Endothelial cell of umbilical vein (primary cell): Measurements from ENCODE around the gene DUT. TPM values are rescaled to one million over a fixed set of nuclear protein-coding genes. Genes with fewer than 3 reads are reported as not detected.

Source experiments
- BruUV-seq: library from RNA; stranded (reverse); fragments of 400-500 nt; replicated peaks from 2 replicates; lab custom pipeline; 2021; lab: Mats Ljungman, UMichigan
- CTCF ChIA-PET: fragments of 300-600, 350-600 bp; sonication (Branson Sonifier 250); formaldehyde crosslinking; loops from one replicate; lab custom pipeline; 2021; ENCODE audit warnings: antibody characterized with exemption, inconsistent platforms; lab: Charles Lee
- POLR2A ChIA-PET: fragments of 300-600, 350-600 bp; sonication (Branson Sonifier 250); formaldehyde crosslinking; loops from one replicate; lab custom pipeline; 2021; ENCODE audit warnings: antibody characterized with exemption, inconsistent platforms; lab: Charles Lee
- DNase-seq: peaks from one replicate; pipeline ENCODE4 v3.0.0-alpha.2; 2011; ENCODE audit warnings: low read depth, low spot score
- FAIRE-seq: peaks from 2 replicates; lab custom pipeline; 2011; peaks lifted over from hg19 to GRCh38; lab: Jason Lieb, UNC
- H2AFZ ChIP-seq: 2 replicates; pipeline ENCODE4 v1.6.0; 2012; ENCODE audit warnings: low read depth, low read length, control low read depth, inconsistent platforms
- H3K27ac ChIP-seq: 2 replicates; pipeline ENCODE4 v1.5.1; 2011; ENCODE audit warnings: low read depth, mild to moderate bottlenecking, control low read depth, low read length, moderate library complexity; ENCODE audit not compliant: insufficient read depth
- H3K27me3 ChIP-seq, 2 experiments: 2 replicates each; pipeline versions ENCODE4 v1.6.0 to v1.6.1; 2011; ENCODE audit warnings: low read length in 2 of 2, mixed read lengths in 1 of 2; ENCODE audit not compliant: control insufficient read depth in 2 of 2, insufficient read depth in 2 of 2
- H3K36me3 ChIP-seq, 2 experiments: 2 replicates in 1 of 2; 3 replicates in 1 of 2; pipeline ENCODE4 v1.5.1; 2011; ENCODE audit warnings: low read length in 2 of 2, mild to moderate bottlenecking in 1 of 2, moderate library complexity in 1 of 2; ENCODE audit not compliant: control insufficient read depth in 2 of 2, insufficient read depth in 2 of 2; ENCODE audit errors: extremely low read depth in 1 of 2
- H3K4me1 ChIP-seq: 3 replicates; pipeline ENCODE4 v1.5.1; 2011; ENCODE audit warnings: mild to moderate bottlenecking, low read length; ENCODE audit not compliant: control insufficient read depth, insufficient read depth; ENCODE audit errors: extremely low read depth
- H3K4me2 ChIP-seq: 2 replicates; pipeline ENCODE4 v1.6.1; 2011; ENCODE audit warnings: low read length, control low read depth, mixed read lengths; ENCODE audit not compliant: insufficient read depth
- H3K4me3 ChIP-seq, 3 experiments: fragments of 200-600 bp in 1 of 3; sonication (generic), shearing (Covaris generic) in 1 of 3; replicated peaks in 1 of 3; 2 replicates each; pipeline ENCODE4 v1.5.1; 2011 to 2016; ENCODE audit warnings: control low read depth in 3 of 3, low read length in 3 of 3, mild to moderate bottlenecking in 2 of 3, inconsistent platforms in 1 of 3, low read depth in 1 of 3, moderate library complexity in 1 of 3; ENCODE audit not compliant: insufficient read depth in 1 of 3
- H3K79me2 ChIP-seq: 2 replicates; pipeline ENCODE4 v1.6.0; 2012; ENCODE audit warnings: low read length, inconsistent platforms; ENCODE audit not compliant: control insufficient read depth, insufficient read depth
- H3K9ac ChIP-seq: replicated peaks from 2 replicates; pipeline ENCODE3; 2011; ENCODE audit warnings: low read length, control low read depth; ENCODE audit not compliant: insufficient read depth; ENCODE audit errors: extremely low read depth
- H3K9me1 ChIP-seq: replicated peaks from 3 replicates; pipeline ENCODE4 v1.6.0; 2011; ENCODE audit warnings: mild to moderate bottlenecking, low read length; ENCODE audit not compliant: control insufficient read depth, insufficient read depth; ENCODE audit errors: extremely low read depth
- H3K9me3 ChIP-seq: replicated peaks from 2 replicates; pipeline ENCODE4 v1.5.1; 2012; ENCODE audit warnings: low read length, inconsistent platforms; ENCODE audit not compliant: control insufficient read depth, insufficient read depth
- H4K20me1 ChIP-seq: replicated peaks from 2 replicates; pipeline ENCODE3; 2011; ENCODE audit warnings: mild to moderate bottlenecking, low read length; ENCODE audit not compliant: control insufficient read depth, insufficient read depth; ENCODE audit errors: extremely low read depth
- CTCF ChIP-seq, 2 donors: IDR thresholded peaks; 1 replicate in 1 of 2; 2 replicates in 1 of 2; pipeline ENCODE4 v1.5.1; 2011; ENCODE audit warnings: low read length in 2 of 2, mild to moderate bottlenecking in 2 of 2, moderate library complexity in 2 of 2, control low read depth in 1 of 2, inconsistent platforms in 1 of 2, low read depth in 1 of 2; ENCODE audit not compliant: insufficient read depth in 1 of 2; ENCODE audit errors: extremely low read depth in 1 of 2
- EZH2 ChIP-seq: IDR thresholded peaks from 2 replicates; pipeline ENCODE4 v1.6.1; 2012; ENCODE audit warnings: borderline replicate concordance, low read depth, mild to moderate bottlenecking, moderate library complexity, low read length, inconsistent platforms; ENCODE audit not compliant: severe bottlenecking
- FOS ChIP-seq: IDR thresholded peaks from 2 replicates; pipeline ENCODE4 v1.6.1; 2011; ENCODE audit warnings: mild to moderate bottlenecking, low read length, moderate library complexity, borderline replicate concordance; ENCODE audit not compliant: insufficient read depth
- GATA2 ChIP-seq: IDR thresholded peaks from 2 replicates; pipeline ENCODE4 v1.7.0; 2011; ENCODE audit warnings: low read depth, mild to moderate bottlenecking, moderate library complexity, mixed read lengths, low read length; ENCODE audit not compliant: insufficient read length, insufficient read depth
- JUN ChIP-seq: IDR thresholded peaks from 2 replicates; pipeline ENCODE4 v1.6.1; 2011; ENCODE audit warnings: borderline replicate concordance, low read depth; ENCODE audit not compliant: insufficient read length, insufficient read depth
- MAX ChIP-seq: IDR thresholded peaks from 2 replicates; pipeline ENCODE4 v1.6.1; 2011; ENCODE audit not compliant: insufficient read depth, insufficient read length
- MYC ChIP-seq: IDR thresholded peaks from one replicate; pipeline ENCODE4 v1.6.1; 2011; ENCODE audit warnings: mild to moderate bottlenecking, low read depth, low read length
- POLR2A ChIP-seq: IDR thresholded peaks from 2 replicates; pipeline ENCODE4 v1.6.1; 2012; ENCODE audit warnings: low read depth, mild to moderate bottlenecking, control low read depth, low read length
- POLR2AphosphoS5 ChIP-seq: IDR thresholded peaks from 2 replicates; pipeline ENCODE4 v1.6.1; 2012; ENCODE audit warnings: low read depth, mild to moderate bottlenecking, control low read depth, low read length, moderate library complexity; ENCODE audit not compliant: insufficient read depth
- dilution Hi-C: fragments of 300-500 bp; cut with MboI; formaldehyde crosslinking; loops from one replicate; pipeline ENCODE4 v1.15.0; 2019; ENCODE audit warnings: low sequenced_read_pairs; ENCODE audit not compliant: extremely low pct_ligation_motif_present
- intact Hi-C: fragments of 100-400 bp; cut with micrococcal nuclease; formaldehyde crosslinking; loops from one replicate; pipeline ENCODE4 v1.10.0; 2022
- polyA plus RNA-seq, 4 experiments: library from polyadenylated mRNA; depleted of rRNA in 3 of 4; stranded (reverse) in 3 of 4; unstranded in 1 of 4; fragments of >200 nt; gene quantifications; 2 replicates each; pipeline versions ENCODE4 v1.2.1 to v1.2.3, GENCODE V29; 2011 to 2012; ENCODE audit warnings: missing spikeins in 1 of 4
- total RNA-seq: library from RNA; stranded (reverse); gene quantifications from 2 replicates; pipeline ENCODE4 v1.2.3, GENCODE V29; 2021

The DUT gene
- total and polyA plus RNA-seq, 2 donors (not counting 3 experiments of a cell fraction or from before 2014, with no cell fraction given) = 59.9 to 135 TPM

DNA sequence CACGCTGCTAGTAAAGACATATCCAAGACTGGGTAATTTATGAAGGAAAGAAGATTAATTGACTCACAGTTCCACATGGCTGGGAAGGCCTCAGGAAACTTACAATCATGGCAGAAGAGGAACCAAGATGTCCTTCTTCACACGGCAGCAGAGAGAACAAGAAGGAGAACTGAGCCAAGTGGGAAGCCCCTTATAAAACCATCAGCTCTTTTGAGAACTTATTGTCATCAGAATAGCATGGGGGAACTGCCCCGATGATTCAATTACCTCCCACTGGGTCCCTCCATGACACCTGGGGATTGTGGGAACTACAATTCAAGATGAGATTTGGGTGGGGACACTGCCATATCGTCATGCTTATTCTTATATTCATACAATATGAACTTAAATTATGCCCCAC is 49.0 kb downstream of the DUT start:
- DNase-seq (no peak), FAIRE-seq (no peak)
- Histone ChIP-seq H3K79me2 (no peaks in the 10 kb centered on the region), H3K27me3 (no peaks in the 10 kb centered on the region), H3K9me1 (no peaks in the 10 kb centered on the region), H3K9me3 (no peaks in the 10 kb centered on the region), H3K4me3 (no peak overlapping the region), H3K9ac (no peak overlapping the region), H3K27ac (no peak overlapping the region), H2AFZ (no peak overlapping the region), H4K20me1 (no peaks in the 10 kb centered on the region), H3K36me3 (no peaks in the 10 kb centered on the region), H3K4me1 (peaks cover 22% of the 10 kb centered on the region), H3K4me2 (no peak overlapping the region)
- TF ChIP-seq JUN = no peak
- no peak for TF ChIP-seq FOS
- TF ChIP-seq POLR2A = no peak
- TF ChIP-seq POLR2AphosphoS5 = no peak
- TF ChIP-seq MYC = no peak
- TF ChIP-seq EZH2 = no peak
- TF ChIP-seq MAX = no peak
- no peak for TF ChIP-seq CTCF (IDR thresholded peaks at IDR 0.05; ENCODE audit: extremely low read depth in 1 of 2, insufficient read depth in 1 of 2, low read depth in 1 of 2, low read length in 2 of 2)
- no peak for TF ChIP-seq GATA2
- dilution Hi-C loops = no loop called here
- ChIA-PET CTCF (no interaction called here), POLR2A (interaction anchor here (0.5 kb wide), 1 partner anchor 10 kb away, joined by 3 read pairs; no protein-coding TSS in a partner anchor)
- no TSS peak for BruUV-seq
- intact Hi-C loops = no loop called here
